Subcutaneous adipose tissue (tissue), 4 donors: ENCODE data around the gene POC1B. TPM values are rescaled to one million over a fixed set of nuclear protein-coding genes. Genes with fewer than 3 reads are reported as not detected.

Source experiments
- CTCF ChIP-seq: fragments of 450-650 bp; IDR thresholded peaks from one replicate; pipeline ENCODE4 v1.5.1; 2016; ENCODE audit warnings: low read depth, mild to moderate bottlenecking, control low read depth, antibody characterized with exemption, moderate library complexity
- small RNA-seq: library from RNA; depleted of rRNA; stranded (forward); fragments of <200 nt; gene quantifications from one replicate; pipeline ENCODE3, GENCODE V24; 2016
- total RNA-seq, 4 donors: library from RNA; depleted of rRNA; stranded (reverse); fragments of >200 nt; gene quantifications; one replicate each; pipeline ENCODE4 v1.1.0, GENCODE V29; 2016

POC1B gene
- total RNA-seq, 4 donors from 2014 or later, result 17.9 to 29.7 (median 23.0) TPM

GRCh38 chr12:89372584-89373370 is 153.1 kb downstream of the POC1B start:
- no peak for TF ChIP-seq CTCF

- TF ChIP-seq CTCF, result no peak
Observed at GRCh38 chr12:89370850-89371249, 155.0 kb downstream of the POC1B start.

- no peak for TF ChIP-seq CTCF
Observed at GRCh38 chr12:89370421-89370831, 155.4 kb downstream of the POC1B start.

Small RNA genes within 50 kb of the gene (small RNA-seq; reads per million reads assigned to genes)
- not detected for gene AC025034.2
- not detected for gene POC1B-GALNT4

Other genes with a start within 250 kb of the POC1B start
- 10 to 100 TPM; 49.4 to 91.8 (median 69.2) TPM for gene DUSP6, start 173.5 kb downstream of the POC1B start, total RNA-seq
- gene GALNT4, start 1.3 kb downstream of the POC1B start, total RNA-seq, result 1 to 10 TPM; 4.6 to 8.3 (median 6.9) TPM
- 10 to 100 TPM; 38.6 to 96.4 (median 54.1) TPM for gene ATP2B1, start 182.8 kb upstream of the POC1B start, total RNA-seq